Left renal cortex interstitium (tissue), 4 donors: ENCODE results near the gene CASZ1. TPM values are rescaled to one million over a fixed set of nuclear protein-coding genes. Genes with fewer than 3 reads are reported as not detected.

Experiments used
- DNase-seq, 4 donors: peaks; one replicate each; pipeline ENCODE4 v3.0.0-alpha.2; 2013; ENCODE audit warnings: low read depth in 4 of 4, low spot score in 2 of 4, missing footprints in 1 of 4
- polyA plus RNA-seq, 4 donors: library from polyadenylated mRNA; unstranded; fragments of 120-200 nt; gene quantifications; one replicate each; pipeline ENCODE4 v1.2.1, GENCODE V29; 2013; ENCODE audit not compliant: insufficient read length in 4 of 4

CASZ1 gene
- polyA plus RNA-seq, 4 donors, result 13.5 to 24.4 (median 19.8) TPM

GRCh38 chr1:10597492-10598388 lies 198.7 kb downstream of the CASZ1 start:
- no peak for DNase-seq

GRCh38 chr1:10596780-10597179 lies 199.7 kb downstream of the CASZ1 start:
- DNase-seq, result no peak

GRCh38 chr1:10594595-10595223 lies 201.7 kb downstream of the CASZ1 start:
- DNase-seq, result no peak

GRCh38 chr1:10593750-10594149 lies 202.7 kb downstream of the CASZ1 start:
- no peak for DNase-seq

GRCh38 chr1:10592373-10592772 lies 204.1 kb downstream of the CASZ1 start:
- DNase-seq, result no peak

GRCh38 chr1:10591010-10591409 lies 205.4 kb downstream of the CASZ1 start:
- no peak for DNase-seq

- no peak for DNase-seq
These were observed 207.4 kb downstream of the CASZ1 start for GRCh38 chr1:10589074-10589473.

GRCh38 chr1:10588640-10589039 lies 207.8 kb downstream of the CASZ1 start:
- no peak for DNase-seq

Other genes with a start within 250 kb of the CASZ1 start
- gene TARDBP, start 216.0 kb upstream of the CASZ1 start, polyA plus RNA-seq, result 100 to 1,000 TPM; 259 to 363 (median 314) TPM